Loucy (cell line): ENCODE measurements around the gene EPB41L1.

Experiments used
- H2AFZ ChIP-seq: fragments of 200-600 bp; sonication (generic); 2 replicates; pipeline ENCODE4 v1.6.0; 2016; ENCODE audit warnings: antibody characterized with exemption, mild to moderate bottlenecking, low read length, moderate library complexity
- H3F3A ChIP-seq: fragments of 200-600 bp; 2 replicates; pipeline ENCODE4 v1.6.0; 2016; ENCODE audit warnings: antibody characterized with exemption, low read depth, mild to moderate bottlenecking
- H3K27me3 ChIP-seq: fragments of 200-600 bp; sonication (generic); 2 replicates; pipeline ENCODE4 v1.6.1; 2014; ENCODE audit warnings: low read length, mild to moderate bottlenecking; ENCODE audit not compliant: insufficient read depth, poor library complexity, severe bottlenecking
- H3K36me3 ChIP-seq: fragments of 200-600 bp; sonication (generic); 2 replicates; pipeline ENCODE4 v1.6.1; 2016; ENCODE audit warnings: low read length; ENCODE audit not compliant: insufficient read depth
- H3K4me1 ChIP-seq: fragments of 200-600 bp; sonication (generic); 2 replicates; pipeline ENCODE4 v1.5.1; 2014; ENCODE audit warnings: low read length, mild to moderate bottlenecking; ENCODE audit not compliant: insufficient read depth, poor library complexity, severe bottlenecking
- H3K4me2 ChIP-seq: fragments of 200-600 bp; sonication (generic); 2 replicates; pipeline ENCODE4 v1.6.0; 2014; ENCODE audit warnings: antibody characterized with exemption, low read length, low read depth, mild to moderate bottlenecking; ENCODE audit not compliant: poor library complexity, severe bottlenecking
- H3K4me3 ChIP-seq: fragments of 200-600 bp; sonication (generic); 2 replicates; pipeline ENCODE4 v1.5.1; 2014; ENCODE audit warnings: low read length, mild to moderate bottlenecking, mixed read lengths; ENCODE audit not compliant: poor library complexity, severe bottlenecking
- H3K79me2 ChIP-seq: fragments of 200-600 bp; sonication (generic); 2 replicates; pipeline ENCODE4 v1.6.1; 2014; ENCODE audit warnings: low read length; ENCODE audit not compliant: insufficient read depth
- H3K9ac ChIP-seq: fragments of 200-600 bp; sonication (generic); 2 replicates; pipeline ENCODE4 v1.6.0; 2014; ENCODE audit warnings: mild to moderate bottlenecking, low read depth, low read length, moderate library complexity; ENCODE audit not compliant: poor library complexity, severe bottlenecking
- H3K9me2 ChIP-seq: fragments of 200-600 bp; sonication (generic); replicated peaks from 2 replicates; pipeline ENCODE4 v1.6.1; 2016; ENCODE audit warnings: low read depth, low read length, mixed read lengths
- H3K9me3 ChIP-seq: fragments of 200-600 bp; sonication (generic); 2 replicates; pipeline ENCODE4 v1.6.1; 2014; ENCODE audit warnings: mild to moderate bottlenecking, antibody characterized with exemption, low read length, low read depth; ENCODE audit not compliant: insufficient read depth
- H4K20me1 ChIP-seq: fragments of 200-600 bp; sonication (generic); 2 replicates; pipeline ENCODE4 v1.6.0; 2014; ENCODE audit warnings: antibody characterized with exemption, low read length, mild to moderate bottlenecking; ENCODE audit not compliant: insufficient read depth, poor library complexity, severe bottlenecking
- EZH2phosphoT487 ChIP-seq: fragments of 200-600 bp; IDR thresholded peaks from 2 replicates; pipeline ENCODE4 v1.6.1; 2018; ENCODE audit warnings: antibody characterized with exemption, mild to moderate bottlenecking, moderate library complexity, borderline replicate concordance
- TF ChIP-seq, protein P1 (sequence below): fragments of 200-600 bp; sonication (generic); conservative IDR thresholded peaks from 2 replicates; pipeline ENCODE4 v1.5.1; 2014; ENCODE audit warnings: mild to moderate bottlenecking, antibody characterized with exemption, low read length

EPB41L1 gene

DNA sequence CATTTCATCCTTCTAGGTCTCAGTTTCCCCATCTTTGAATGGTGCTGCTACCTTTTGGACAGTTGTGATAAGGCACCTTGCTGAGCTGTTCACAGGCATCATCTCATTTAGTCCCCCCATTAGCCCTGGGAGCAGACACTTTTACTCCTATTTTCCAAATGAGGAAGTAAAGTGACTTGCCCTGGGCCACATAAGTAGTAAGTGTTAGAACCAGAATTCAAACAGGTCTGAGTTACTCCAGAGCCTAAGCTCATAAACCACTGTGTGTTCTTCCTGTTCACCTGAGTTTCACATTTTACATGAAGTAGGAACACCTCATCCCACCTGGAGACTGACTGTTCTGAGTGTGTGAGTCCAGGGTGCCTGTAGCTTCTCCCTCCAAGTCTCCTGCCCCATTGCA, 43.5 kb upstream of the EPB41L1 start:
- no peaks in the 10 kb centered on the region for H3F3A ChIP-seq
- H3K9me3 ChIP-seq: no peaks in the 10 kb centered on the region
- H3K36me3 ChIP-seq: no peaks in the 10 kb centered on the region
- no peak overlapping the region for H3K4me3 ChIP-seq
- H2AFZ ChIP-seq: no peak overlapping the region
- no peak overlapping the region for H3K4me2 ChIP-seq
- H3K9ac ChIP-seq: no peak overlapping the region
- no peaks in the 10 kb centered on the region for H3K27me3 ChIP-seq
- H3K4me1 ChIP-seq: no peaks in the 10 kb centered on the region
- H4K20me1 ChIP-seq: no peaks in the 10 kb centered on the region
- no peaks in the 10 kb centered on the region for H3K79me2 ChIP-seq
- no peaks in the 10 kb centered on the region for H3K9me2 ChIP-seq
- TF ChIP-seq, protein P1, sequence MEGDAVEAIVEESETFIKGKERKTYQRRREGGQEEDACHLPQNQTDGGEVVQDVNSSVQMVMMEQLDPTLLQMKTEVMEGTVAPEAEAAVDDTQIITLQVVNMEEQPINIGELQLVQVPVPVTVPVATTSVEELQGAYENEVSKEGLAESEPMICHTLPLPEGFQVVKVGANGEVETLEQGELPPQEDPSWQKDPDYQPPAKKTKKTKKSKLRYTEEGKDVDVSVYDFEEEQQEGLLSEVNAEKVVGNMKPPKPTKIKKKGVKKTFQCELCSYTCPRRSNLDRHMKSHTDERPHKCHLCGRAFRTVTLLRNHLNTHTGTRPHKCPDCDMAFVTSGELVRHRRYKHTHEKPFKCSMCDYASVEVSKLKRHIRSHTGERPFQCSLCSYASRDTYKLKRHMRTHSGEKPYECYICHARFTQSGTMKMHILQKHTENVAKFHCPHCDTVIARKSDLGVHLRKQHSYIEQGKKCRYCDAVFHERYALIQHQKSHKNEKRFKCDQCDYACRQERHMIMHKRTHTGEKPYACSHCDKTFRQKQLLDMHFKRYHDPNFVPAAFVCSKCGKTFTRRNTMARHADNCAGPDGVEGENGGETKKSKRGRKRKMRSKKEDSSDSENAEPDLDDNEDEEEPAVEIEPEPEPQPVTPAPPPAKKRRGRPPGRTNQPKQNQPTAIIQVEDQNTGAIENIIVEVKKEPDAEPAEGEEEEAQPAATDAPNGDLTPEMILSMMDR: no peak
- TF ChIP-seq EZH2phosphoT487: no peak

DNA sequence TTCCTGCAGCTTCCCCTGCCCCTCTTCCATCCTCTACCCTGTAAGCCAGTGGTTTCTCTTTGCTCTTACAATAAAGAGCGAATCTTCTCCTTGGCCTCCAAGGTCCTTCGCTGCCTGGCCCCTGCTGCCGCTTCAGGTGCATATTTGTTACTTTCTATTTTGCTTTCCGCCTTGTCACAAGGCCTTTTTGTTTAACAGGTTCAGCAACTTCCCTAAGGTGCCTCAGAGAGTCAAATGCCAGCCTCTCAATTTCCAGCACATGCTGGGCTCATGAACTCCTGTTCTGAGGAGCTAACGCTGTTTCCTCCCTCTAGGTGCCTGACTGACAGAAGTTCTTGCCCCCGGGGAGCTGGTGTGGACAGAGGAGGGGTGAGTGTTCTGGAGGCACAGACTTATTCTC, 42.4 kb upstream of the EPB41L1 start:
- Histone ChIP-seq H2AFZ (no peak overlapping the region), H3K4me3 (no peak overlapping the region), H3K9me3 (no peaks in the 10 kb centered on the region), H3K4me2 (no peak overlapping the region), H3K79me2 (no peaks in the 10 kb centered on the region), H3K36me3 (no peaks in the 10 kb centered on the region), H3K9ac (no peak overlapping the region), H3F3A (no peaks in the 10 kb centered on the region), H3K9me2 (no peaks in the 10 kb centered on the region), H3K27me3 (no peaks in the 10 kb centered on the region), H3K4me1 (no peaks in the 10 kb centered on the region), H4K20me1 (no peaks in the 10 kb centered on the region)
- TF ChIP-seq, protein P1: no peak
- TF ChIP-seq EZH2phosphoT487: no peak

- H3K4me2 ChIP-seq: no peak overlapping the region
- no peaks in the 10 kb centered on the region for H3K9me3 ChIP-seq
- H3K36me3 ChIP-seq: no peaks in the 10 kb centered on the region
- H3K79me2 ChIP-seq: no peaks in the 10 kb centered on the region
- no peak overlapping the region for H3K4me3 ChIP-seq
- no peaks in the 10 kb centered on the region for H3K4me1 ChIP-seq
- TF ChIP-seq, protein P1: no peak
- TF ChIP-seq EZH2phosphoT487: no peak
- H2AFZ ChIP-seq: no peak overlapping the region
- no peaks in the 10 kb centered on the region for H3F3A ChIP-seq
- no peaks in the 10 kb centered on the region for H3K9me2 ChIP-seq
- H3K27me3 ChIP-seq: no peaks in the 10 kb centered on the region
- H3K9ac ChIP-seq: no peak overlapping the region
- no peaks in the 10 kb centered on the region for H4K20me1 ChIP-seq
These were observed 41.5 kb upstream of the EPB41L1 start for GRCh38 chr20:36113036-36113435.
